Vagina (tissue), 2 donors: Measurements from ENCODE around the gene NPBWR2. TPM values are rescaled to one million over a fixed set of nuclear protein-coding genes. Genes with fewer than 3 reads are reported as not detected.

ENCODE experiments used
- DNase-seq, 2 donors: peaks; one replicate each; pipeline ENCODE4 v3.0.0-alpha.2; 2017; ENCODE audit errors: extremely low spot score in 2 of 2
- H3K27ac ChIP-seq: fragments of 200-600 bp; sonication (generic); one replicate; pipeline ENCODE4 v1.5.1; 2019
- H3K27me3 ChIP-seq: fragments of 200-600 bp; sonication (generic); one replicate; pipeline ENCODE4 v1.5.1; 2019
- H3K36me3 ChIP-seq, 2 donors: fragments of 200-600 bp; sonication (generic); one replicate each; pipeline ENCODE4 v1.5.1; 2017 to 2019
- H3K4me1 ChIP-seq: fragments of 200-600 bp; sonication (generic); one replicate; pipeline ENCODE4 v1.5.1; 2019
- H3K4me3 ChIP-seq, 2 donors: fragments of 200-600 bp; sonication (generic); 1 replicate in 1 of 2; 2 replicates in 1 of 2; pipeline ENCODE4 v1.5.1; 2016 to 2019
- H3K9me3 ChIP-seq: fragments of 200-600 bp; sonication (generic); one replicate; pipeline ENCODE4 v1.5.1; 2019
- POLR2A ChIP-seq, 2 donors: fragments of 450-650 bp; IDR thresholded peaks; one replicate each; pipeline ENCODE4 v1.6.1; 2017; ENCODE audit warnings: antibody characterized with exemption in 2 of 2, mild to moderate bottlenecking in 2 of 2, moderate library complexity in 2 of 2
- POLR2AphosphoS5 ChIP-seq, 2 donors: sonication (generic); formaldehyde crosslinking; IDR thresholded peaks; one replicate each; pipeline ENCODE4 v1.9.0; 2017; ENCODE audit warnings: antibody characterized with exemption in 2 of 2, mild to moderate bottlenecking in 2 of 2, low read depth in 1 of 2; ENCODE audit not compliant: insufficient read depth in 1 of 2
- intact Hi-C: fragments of 100-400 bp; cut with DNase I; formaldehyde crosslinking; loops from one replicate; pipeline ENCODE4 v1.15.1; 2023
- total RNA-seq: library from RNA; depleted of rRNA; stranded (reverse); fragments of >200 nt; gene quantifications from one replicate; pipeline ENCODE4 v1.2.3, GENCODE V29; 2016
- TF ChIP-seq, protein P1 (sequence below), 3 experiments: fragments of 450-650 bp in 2 of 3; fragments of 200-600 bp in 1 of 3; sonication (generic) in 1 of 3; IDR thresholded peaks; one replicate each; pipeline ENCODE4 v1.5.1; 2017 to 2019; ENCODE audit warnings: antibody characterized with exemption in 3 of 3, mild to moderate bottlenecking in 2 of 3, moderate library complexity in 2 of 3

The NPBWR2 gene
- total RNA-seq, 1 donor from 2014 or later = not detected

DNA sequence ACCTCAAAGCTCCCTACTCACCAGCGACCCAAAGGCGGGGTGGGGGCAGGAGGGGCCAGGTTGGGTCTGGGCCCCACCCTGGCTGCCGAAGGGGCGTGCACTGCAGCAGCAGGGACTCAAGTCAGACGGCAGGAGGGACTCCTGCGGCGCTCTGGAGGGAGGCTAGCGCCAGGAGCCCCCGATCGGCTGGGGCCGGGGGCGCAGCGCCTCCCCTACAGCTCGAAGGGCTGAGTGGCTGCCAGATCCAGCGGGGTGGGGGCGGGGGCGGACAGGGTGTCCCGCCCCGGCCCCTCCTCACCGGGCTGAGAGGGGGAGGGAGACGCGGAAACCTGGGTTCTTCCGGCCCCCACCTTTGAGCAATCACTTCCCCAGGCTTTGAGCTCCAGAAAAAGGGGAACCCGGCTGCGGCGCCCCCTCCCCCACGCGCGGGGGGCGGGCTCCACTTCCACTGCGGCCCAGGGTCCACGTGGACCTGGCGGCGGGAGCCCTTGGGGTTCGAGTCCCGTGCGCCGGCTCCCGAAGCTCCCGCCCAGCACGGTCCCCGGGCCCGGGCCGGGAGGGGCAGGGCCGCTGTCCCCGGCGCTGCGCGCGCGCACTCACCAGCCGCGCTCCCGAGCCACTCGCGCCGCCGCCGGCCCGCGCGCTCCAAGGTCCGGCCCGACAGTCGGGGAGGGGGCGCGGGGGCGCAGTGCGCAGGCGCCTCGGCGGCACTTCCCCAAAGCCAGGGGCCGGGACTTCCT lies 27.9 kb downstream of the NPBWR2 start, which contains the start of gene RGS19:
TSS of gene RGS19 (minus strand) at position 246 of the 740 bp plus-strand sequence. CDS start 2,632 bp downstream, outside the sequence.
- peak within 1 kb of the TSS; percentile 78 for H3K27ac ChIP-seq
- H3K27me3 ChIP-seq = no peaks in the 10 kb centered on the region
- peak within 1 kb of the TSS; percentile 65 to 87 for H3K4me3 ChIP-seq
- TF ChIP-seq POLR2A (IDR thresholded peaks at IDR 0.05) (peak in 1 of 2 donors; percentile 25), POLR2AphosphoS5 (IDR thresholded peaks at IDR 0.05; ENCODE audit: insufficient read depth in 1 of 2, low read depth in 1 of 2) (no peak)
- TF ChIP-seq, protein P1, sequence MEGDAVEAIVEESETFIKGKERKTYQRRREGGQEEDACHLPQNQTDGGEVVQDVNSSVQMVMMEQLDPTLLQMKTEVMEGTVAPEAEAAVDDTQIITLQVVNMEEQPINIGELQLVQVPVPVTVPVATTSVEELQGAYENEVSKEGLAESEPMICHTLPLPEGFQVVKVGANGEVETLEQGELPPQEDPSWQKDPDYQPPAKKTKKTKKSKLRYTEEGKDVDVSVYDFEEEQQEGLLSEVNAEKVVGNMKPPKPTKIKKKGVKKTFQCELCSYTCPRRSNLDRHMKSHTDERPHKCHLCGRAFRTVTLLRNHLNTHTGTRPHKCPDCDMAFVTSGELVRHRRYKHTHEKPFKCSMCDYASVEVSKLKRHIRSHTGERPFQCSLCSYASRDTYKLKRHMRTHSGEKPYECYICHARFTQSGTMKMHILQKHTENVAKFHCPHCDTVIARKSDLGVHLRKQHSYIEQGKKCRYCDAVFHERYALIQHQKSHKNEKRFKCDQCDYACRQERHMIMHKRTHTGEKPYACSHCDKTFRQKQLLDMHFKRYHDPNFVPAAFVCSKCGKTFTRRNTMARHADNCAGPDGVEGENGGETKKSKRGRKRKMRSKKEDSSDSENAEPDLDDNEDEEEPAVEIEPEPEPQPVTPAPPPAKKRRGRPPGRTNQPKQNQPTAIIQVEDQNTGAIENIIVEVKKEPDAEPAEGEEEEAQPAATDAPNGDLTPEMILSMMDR (IDR thresholded peaks at IDR 0.05) = no peak
- H3K4me1 ChIP-seq = peaks cover 38% of the 10 kb centered on the region
- H3K36me3 ChIP-seq = no peaks in the 10 kb centered on the region
- no peaks in the 10 kb centered on the region for H3K9me3 ChIP-seq
- intact Hi-C loops = no loop called here
- no peak for DNase-seq

- peak overlapping the region; percentile 65 to 87 for H3K4me3 ChIP-seq
- DNase-seq = no peak
- TF ChIP-seq POLR2A (IDR thresholded peaks at IDR 0.05) = no peak
- no peak for TF ChIP-seq POLR2AphosphoS5 (IDR thresholded peaks at IDR 0.05; ENCODE audit: insufficient read depth in 1 of 2, low read depth in 1 of 2)
- TF ChIP-seq, protein P1 (IDR thresholded peaks at IDR 0.05) = no peak
- intact Hi-C loops = no loop called here
- H3K27ac ChIP-seq = peak overlapping the region; percentile 74
- no peaks in the 10 kb centered on the region for H3K9me3 ChIP-seq
- peaks cover 0 to 1% of the 10 kb centered on the region in 2 donors for H3K36me3 ChIP-seq
- peaks cover 32% of the 10 kb centered on the region for H3K4me1 ChIP-seq
- H3K27me3 ChIP-seq = no peaks in the 10 kb centered on the region
Observed at GRCh38 chr20:64078934-64079272, 28.5 kb downstream of the NPBWR2 start.

DNA sequence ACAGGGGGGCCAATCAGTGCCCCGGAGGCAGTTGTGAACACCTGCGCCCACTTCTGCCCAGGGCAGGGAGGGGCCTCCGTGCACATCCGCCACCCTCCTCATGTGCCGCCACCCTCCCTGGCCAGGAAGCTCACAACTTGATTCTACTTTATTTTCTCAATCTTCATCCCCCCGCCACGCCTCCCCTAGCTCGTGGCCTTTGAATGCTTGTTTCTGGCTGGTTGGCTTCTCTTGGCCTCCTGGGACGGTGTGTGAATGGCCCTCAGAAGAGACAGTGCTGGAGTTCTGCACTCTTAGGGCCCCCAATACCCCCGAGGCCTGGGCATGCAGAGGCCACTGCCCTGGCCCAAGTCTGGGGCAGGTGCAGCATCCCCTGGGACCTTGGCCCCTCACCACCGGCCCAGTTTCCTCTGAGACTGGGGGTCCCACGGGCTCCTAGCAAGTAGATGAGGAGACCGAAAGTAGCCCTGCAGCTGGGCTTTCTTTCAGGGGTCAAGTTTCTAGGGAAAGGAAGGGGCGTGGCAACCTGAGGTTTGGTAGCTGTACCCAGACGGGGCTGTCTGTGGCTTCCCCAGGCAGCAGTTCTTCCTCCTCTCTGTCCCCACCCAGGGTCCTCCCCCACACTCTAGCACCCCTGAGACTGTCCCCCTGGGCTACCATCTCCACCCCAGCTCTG lies 29.4 kb downstream of the NPBWR2 start:
- peaks cover 26% of the 10 kb centered on the region for H3K4me1 ChIP-seq
- peaks cover 0 to 9% of the 10 kb centered on the region in 2 donors for H3K36me3 ChIP-seq
- TF ChIP-seq POLR2A (IDR thresholded peaks at IDR 0.05) (no peak), POLR2AphosphoS5 (IDR thresholded peaks at IDR 0.05; ENCODE audit: insufficient read depth in 1 of 2, low read depth in 1 of 2) (no peak)
- TF ChIP-seq, protein P1 (IDR thresholded peaks at IDR 0.05) = no peak
- H3K27me3 ChIP-seq = no peaks in the 10 kb centered on the region
- peak overlapping the region; percentile 65 to 87 for H3K4me3 ChIP-seq
- H3K27ac ChIP-seq = no peak overlapping the region
- DNase-seq = no peak
- no peaks in the 10 kb centered on the region for H3K9me3 ChIP-seq
- intact Hi-C loops = no loop called here

DNA sequence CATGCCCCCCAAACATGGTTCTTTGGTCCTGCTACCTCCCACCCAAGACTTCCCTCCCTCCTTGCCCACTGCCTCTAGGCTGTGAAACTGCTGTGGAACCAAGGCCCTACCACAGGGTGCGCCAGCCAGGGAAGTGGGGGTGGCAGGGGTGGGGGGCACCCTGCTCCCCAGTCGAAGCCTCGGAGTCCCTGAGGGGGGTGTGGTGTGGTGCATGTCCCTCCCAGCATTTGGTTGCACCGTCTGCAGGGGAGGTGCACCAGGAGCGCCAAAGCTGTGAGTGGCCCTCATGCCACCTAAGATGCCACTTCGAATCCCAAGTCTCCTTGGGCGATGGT lies 29.9 kb downstream of the NPBWR2 start:
- Histone ChIP-seq H3K9me3 (no peaks in the 10 kb centered on the region), H3K4me3 (peak overlapping the region; percentile 16 to 65), H3K4me1 (peaks cover 23% of the 10 kb centered on the region), H3K27me3 (no peaks in the 10 kb centered on the region), H3K27ac (no peak overlapping the region), H3K36me3 (peaks cover 0 to 9% of the 10 kb centered on the region in 2 donors)
- DNase-seq = no peak
- TF ChIP-seq, protein P1 (IDR thresholded peaks at IDR 0.05) = no peak
- TF ChIP-seq POLR2AphosphoS5 (IDR thresholded peaks at IDR 0.05; ENCODE audit: insufficient read depth in 1 of 2, low read depth in 1 of 2) (no peak), POLR2A (IDR thresholded peaks at IDR 0.05) (no peak)
- intact Hi-C loops = no loop called here

DNA sequence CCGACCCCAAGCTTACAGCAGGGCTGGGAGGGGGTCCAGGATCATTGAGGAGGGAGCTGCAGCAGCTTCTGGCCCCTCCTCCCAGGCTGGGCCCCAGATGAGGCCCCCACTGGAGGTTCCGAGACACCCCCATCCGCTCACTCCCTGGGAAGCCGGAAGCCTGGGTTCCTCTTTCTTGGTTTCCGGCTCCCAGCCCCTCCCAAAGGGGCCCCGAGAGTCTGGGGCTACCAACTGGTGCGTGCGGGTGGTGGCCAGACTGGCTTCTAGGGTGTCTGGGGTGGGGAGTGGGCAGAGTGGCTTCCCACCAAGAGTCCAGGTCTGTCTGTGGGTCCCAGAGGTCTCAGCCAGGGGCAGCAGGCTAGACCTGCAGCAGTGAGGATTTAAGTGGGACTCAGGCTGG lies 30.3 kb downstream of the NPBWR2 start:
- H3K36me3 ChIP-seq = peaks cover 0 to 9% of the 10 kb centered on the region in 2 donors
- peak overlapping the region; percentile 16 to 65 for H3K4me3 ChIP-seq
- H3K4me1 ChIP-seq = peaks cover 23% of the 10 kb centered on the region
- H3K27ac ChIP-seq = no peak overlapping the region
- TF ChIP-seq POLR2AphosphoS5 (IDR thresholded peaks at IDR 0.05; ENCODE audit: insufficient read depth in 1 of 2, low read depth in 1 of 2) = no peak
- TF ChIP-seq POLR2A (IDR thresholded peaks at IDR 0.05) = no peak
- H3K9me3 ChIP-seq = no peaks in the 10 kb centered on the region
- intact Hi-C loops = no loop called here
- H3K27me3 ChIP-seq = no peaks in the 10 kb centered on the region
- DNase-seq = no peak
